ENCODE measurements around the gene TMEM44.
"Not testable (repeated sequence)": the region's sequence is repeated elsewhere in the genome, so short reads cannot be mapped to it uniquely, and the experiment has no call there.

Gene TMEM44

DNA sequence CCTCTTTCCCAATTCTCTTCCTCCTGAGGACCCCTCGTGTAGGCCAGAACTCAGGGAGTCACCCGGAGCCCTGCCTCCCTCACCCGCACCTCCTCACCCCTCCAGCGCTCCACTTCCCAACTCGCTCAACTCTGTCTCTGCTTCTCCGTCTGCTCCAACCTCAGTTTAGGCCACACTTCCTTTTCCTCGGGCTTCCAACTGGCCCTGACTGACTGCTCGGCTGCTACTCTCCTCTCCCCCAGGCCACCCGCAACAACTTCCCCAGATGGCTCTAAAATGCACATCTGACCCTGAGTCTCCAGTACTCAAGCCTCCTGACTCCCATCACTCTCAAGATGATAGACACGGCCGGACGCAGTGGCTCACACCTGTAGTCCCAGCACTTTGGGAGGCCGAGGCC lies 23.6 kb downstream of the TMEM44 start:
- no peak for DNase-seq (ENCODE audit: low read depth in 2 of 2)

DNA sequence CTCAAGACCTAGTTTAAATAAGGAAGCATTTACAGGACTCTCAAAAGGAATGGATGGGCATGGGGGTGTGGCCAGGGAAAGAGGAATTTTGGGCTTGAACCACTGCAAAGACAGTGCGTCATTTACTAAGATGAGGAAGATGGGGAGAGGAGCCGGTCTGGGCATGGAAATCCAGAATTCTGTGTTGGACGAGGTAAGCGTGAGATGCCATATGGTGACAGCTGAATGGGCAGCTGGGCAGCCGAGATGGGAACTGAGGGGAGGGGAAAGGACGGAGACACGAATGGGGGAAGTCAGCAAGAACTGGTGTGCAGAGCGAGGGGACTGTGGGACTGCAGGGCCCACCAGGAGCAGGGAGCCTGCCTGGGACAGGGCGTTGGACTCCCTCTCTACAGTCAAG lies 24.2 kb downstream of the TMEM44 start:
- no peak for DNase-seq (ENCODE audit: low read depth in 2 of 2)

DNA sequence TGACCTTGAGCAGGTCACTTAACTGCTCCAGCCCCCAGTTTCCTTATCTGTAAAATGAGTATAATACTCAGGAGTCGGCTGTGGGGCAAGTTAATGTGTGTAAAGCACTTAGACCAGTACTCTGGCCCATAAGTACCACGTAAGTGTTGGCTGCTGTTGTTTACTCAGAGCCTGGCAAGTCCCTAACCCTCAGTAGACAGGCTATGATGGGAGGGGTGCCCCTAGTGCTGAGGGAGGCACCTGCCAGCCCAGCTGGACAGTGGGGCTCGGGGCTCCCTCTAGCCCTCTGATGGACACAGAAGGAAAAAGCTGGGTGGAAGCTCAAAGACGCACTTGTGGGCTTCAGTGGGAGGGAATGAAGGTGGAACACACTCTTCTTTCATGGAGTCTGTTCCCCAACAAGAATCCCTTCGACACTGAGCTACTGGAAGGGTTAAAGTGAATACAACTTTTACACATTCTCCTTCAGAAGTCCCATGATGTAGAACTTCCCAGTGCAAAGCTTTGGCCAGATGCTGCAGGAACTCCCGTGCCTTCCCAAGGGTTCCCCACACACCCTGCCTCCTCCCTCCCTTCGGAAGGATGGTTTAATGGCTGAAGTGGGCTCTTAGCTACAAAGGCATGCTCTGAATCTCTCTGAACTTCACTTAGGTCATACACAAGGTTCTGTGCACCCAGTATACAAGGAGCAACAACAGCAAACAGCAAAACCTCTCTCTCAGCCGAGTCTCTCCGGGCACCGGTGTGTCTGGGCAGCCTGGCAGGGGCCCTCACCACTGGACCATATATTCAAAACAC lies 25.4 kb downstream of the TMEM44 start:
- DNase-seq (ENCODE audit: low read depth in 2 of 2): no peak

DNA sequence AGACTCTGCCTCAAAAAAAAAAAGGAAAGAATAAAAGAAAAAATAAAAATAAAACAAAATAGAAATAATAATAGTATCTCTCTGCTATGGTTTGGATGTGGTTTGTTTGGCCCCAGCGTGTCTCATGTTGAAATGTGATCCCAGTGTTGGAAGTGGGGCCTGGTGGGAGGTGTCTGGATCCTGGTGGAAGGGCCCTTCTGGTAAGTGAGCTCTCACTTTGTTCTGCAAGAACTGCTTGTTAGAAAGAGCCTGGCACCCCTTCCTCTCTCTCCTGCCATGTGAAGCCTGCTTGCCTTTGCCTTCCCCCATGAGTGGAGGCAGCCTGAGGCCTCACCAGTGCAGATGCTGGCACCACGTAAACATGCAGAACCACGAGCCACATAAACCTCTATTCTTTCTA lies 26.3 kb downstream of the TMEM44 start:
- no peak for DNase-seq (ENCODE audit: low read depth in 2 of 2)

DNA sequence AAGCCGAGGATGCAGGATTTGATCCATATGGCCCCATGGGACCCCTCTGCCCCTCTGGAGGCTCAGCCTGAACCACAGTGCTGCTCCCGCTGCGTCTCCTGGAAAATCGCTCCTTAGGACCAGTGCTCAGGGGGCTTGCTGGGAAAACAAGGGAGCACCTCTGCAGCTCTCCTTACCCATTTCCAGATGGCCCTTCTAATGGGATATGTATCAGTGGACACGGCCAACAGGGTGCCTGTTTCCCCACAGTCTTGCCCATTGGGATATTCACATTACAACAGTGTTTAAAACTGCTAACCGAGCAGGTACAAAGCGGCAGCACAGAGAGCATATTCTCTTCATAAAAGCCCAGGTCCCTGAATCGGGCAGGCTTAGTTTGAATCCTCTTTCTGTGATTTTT lies 27.1 kb downstream of the TMEM44 start:
- DNase-seq (ENCODE audit: low read depth in 2 of 2): no peak

DNA sequence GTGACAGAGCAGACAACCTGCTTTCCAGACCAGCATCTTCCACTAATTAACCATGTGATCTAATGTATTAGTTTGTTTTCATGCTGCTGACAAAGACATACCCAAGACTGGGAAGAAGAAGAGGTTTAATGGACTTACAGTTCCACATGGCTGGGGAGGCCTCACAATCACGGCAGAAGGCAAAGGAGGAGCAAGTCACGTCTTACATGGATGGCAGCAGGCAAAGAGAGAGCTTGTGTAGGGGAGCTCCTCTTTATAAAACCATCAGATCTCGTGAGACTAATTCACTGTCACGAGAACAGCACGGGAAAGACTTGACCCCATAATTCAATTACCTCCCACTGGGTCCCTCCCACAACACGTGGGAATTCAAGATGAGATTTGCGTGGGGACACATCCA lies 27.9 kb downstream of the TMEM44 start:
- DNase-seq (ENCODE audit: low read depth in 2 of 2): not testable (repeated sequence)

DNA sequence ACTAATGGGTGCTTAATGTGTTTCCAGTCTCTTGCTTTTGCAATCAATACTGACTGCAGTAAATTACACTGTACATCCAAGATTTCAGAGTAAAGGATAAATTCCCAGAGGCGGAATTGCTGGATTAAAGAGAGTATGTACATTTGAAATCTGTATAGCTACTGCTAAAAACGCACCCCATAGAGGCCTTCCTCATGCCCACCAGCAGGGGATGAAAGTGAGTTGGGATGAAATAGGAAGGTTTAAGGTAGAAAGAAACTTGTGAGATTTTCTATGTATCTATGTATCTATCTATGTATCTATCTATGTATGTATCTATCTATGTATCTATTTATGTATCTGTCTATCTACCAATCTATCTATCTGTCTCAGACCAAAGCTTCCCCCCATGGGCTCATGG lies 28.4 kb downstream of the TMEM44 start:
- no peak for DNase-seq (ENCODE audit: low read depth in 2 of 2)

DNA sequence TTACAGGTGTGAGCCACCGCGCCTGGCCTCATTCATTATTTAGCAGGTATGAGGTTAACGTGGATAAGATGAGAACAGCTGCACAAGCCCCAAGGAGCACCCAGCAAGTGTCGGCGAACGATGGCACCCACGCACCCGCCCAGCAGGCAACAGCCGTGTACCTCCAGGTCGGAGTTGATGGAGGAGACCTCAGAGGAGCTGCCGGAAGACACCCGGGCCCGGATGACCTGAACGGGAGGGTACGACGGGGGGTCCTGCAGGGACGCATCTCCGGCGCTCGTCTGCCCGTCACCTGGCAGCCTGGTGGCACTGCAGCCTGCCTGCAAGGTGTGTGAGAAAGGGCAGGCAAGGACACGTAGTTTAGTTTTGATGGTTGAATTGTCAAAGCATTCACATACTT lies 29.1 kb downstream of the TMEM44 start:
- no peak for DNase-seq (ENCODE audit: low read depth in 2 of 2)

DNA sequence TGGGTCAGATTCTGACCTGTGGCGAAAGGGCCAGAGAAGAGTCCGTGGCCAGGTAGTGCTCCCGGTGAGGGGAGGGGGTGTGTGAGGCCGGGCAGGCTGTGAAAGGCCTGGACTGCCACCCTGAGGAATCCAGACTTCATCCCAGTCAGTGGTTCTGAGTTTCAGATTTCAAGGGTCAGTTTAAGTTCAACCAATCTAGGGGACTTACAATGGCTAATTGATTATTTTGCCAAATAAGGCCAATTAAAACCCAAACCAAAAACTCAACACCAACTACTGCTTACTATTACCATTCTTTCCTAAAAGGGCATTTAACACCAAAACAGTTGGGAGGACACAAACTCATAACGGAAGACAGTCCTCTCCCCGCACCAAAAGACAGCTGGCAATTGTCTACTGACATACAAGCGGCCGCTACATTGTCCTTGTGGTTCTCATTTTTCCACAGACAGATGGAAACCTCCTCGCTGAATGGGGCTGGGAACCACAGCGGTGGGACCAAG lies 30.5 kb downstream of the TMEM44 start:
- DNase-seq (ENCODE audit: low read depth in 2 of 2): no peak

DNA sequence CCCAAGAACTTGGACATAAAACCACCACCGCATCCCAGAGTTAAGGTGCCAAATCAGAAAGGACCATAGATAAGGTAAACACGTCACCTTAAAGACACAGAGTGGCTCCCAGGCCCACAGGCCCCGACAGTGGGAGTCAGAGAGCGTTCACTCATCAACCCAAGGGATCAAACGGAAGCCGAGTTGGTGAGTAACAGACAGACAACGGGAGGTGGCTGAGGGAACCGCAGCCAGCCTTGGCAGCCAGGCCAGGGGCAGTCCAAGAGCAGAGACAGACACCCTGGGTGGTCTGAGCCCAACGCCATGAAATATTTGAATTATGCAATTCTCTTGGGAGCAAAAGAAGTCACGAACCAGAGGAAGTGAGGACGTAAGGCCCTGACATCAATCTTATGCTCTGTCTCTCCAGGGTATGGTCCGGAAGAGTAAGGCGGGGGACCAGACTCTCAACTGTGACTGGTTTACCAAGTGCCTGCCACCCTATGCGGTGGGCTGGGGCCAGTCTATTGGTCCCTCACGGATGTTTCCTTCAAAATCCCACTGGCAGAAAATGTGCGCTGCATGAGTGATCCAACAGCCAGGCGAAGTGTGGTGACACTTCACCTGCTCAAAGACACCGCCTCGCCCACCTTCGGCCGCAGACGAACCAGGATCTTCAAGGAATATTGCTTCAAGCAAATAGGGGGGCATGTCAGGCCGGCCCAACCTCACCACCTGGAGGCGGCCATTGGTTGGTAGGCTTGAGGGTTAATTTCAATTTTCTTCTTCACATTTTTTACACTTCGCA lies 34.3 kb downstream of the TMEM44 start:
- DNase-seq (ENCODE audit: low read depth in 2 of 2): no peak

DNA sequence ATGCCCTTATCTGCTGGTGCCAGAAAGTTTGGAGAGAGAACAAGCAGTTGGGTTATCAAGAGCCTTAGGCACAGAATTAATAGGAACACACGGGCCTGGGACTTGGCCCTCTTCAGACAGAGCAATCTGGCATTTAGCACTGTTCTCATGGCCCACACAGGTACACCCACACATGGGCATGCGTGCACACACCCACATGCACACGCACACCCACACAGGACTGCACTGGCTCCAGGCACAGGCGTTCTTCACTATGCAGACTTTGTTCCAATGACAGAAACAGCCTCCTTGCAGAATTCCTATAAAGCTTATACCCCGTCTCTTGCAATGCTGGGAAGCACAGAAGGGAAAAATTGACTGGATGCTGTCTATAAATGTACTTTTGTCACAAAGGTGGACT lies 36.3 kb downstream of the TMEM44 start:
- DNase-seq (ENCODE audit: low read depth in 2 of 2): no peak

DNA sequence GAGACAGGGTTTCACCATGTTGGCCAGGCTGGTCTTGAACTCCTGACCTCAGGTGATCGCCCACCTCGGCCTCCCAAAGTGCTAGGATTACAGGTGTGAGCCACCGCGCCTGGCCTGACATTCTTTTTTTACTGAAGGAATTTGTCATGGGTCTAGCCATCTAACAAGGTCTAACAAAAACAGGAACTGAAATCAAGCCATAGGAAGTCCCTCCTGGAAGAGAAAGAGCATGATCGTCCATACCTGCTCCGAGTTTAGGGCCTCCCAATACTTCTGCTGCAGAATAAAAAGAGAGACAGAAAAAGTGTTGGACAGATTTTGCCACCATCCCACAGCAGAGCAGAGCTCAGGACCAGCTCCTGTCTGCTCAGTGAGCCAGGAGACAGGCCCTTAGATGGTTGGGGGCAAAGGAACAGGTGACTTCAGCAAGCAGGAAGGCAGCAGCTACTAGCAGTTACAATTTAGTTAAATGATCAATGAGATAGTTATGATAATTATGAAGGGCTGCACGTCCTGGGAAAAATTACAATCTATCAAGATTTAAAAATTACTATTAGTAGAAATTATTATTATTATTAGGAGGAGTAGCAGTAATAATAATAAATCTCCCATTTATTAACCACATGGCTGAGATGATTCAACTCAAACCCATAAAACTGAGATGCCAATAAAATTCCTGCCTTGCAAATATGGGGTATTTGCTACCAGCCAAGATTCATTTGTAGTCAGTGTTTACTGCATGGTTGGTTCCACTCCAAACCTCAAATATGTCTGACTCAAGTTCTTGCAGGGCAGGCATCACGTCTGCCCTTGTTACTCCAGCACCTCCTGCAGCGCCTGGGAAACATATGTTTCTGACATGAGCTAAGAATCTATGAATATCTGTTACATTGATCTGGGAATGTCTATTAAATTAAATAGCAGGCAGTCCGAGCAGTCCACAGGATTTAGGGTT lies 40.1 kb downstream of the TMEM44 start:
- no peak for DNase-seq (ENCODE audit: low read depth in 2 of 2)

DNA sequence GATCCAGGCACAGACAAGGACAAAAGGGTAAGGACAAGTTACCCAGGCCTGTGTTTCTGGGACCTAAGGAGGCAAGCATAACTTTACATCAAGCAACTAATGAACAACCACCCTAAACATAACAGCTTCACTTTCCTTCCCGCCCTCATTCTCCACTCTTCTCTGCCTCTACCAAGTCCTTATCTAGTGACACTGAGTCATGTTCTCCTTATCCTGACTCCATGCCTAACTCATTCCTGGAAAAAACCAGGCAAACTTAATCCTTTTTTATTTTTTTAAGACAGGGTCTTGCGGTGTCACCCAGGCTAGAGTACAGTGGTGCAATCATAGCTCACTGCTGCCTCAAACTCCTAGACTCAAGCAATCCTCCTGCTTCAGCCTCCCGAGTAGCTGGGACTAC lies 44.5 kb downstream of the TMEM44 start:
- no peak for DNase-seq (ENCODE audit: low read depth in 2 of 2)

DNA sequence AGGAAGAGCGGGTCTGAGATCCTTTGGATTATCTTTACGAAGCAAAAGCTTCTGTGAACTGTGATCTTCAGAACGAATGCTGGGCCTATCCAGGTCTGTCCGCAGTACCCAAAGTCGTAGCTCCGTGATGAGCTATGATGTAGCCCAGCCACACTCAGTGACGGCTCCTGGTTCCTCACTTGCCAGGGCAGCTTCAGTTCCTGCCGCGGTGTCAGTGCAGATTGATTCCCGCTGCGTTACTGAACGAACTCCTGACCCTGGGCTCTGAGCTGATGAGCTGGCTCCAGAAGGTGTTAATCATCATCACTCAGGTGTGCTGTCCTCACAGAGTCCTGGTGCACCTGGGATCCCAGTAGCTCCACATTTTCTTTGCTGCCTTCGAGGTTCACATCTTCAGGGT lies 45.0 kb downstream of the TMEM44 start:
- no peak for DNase-seq (ENCODE audit: low read depth in 2 of 2)

DNA sequence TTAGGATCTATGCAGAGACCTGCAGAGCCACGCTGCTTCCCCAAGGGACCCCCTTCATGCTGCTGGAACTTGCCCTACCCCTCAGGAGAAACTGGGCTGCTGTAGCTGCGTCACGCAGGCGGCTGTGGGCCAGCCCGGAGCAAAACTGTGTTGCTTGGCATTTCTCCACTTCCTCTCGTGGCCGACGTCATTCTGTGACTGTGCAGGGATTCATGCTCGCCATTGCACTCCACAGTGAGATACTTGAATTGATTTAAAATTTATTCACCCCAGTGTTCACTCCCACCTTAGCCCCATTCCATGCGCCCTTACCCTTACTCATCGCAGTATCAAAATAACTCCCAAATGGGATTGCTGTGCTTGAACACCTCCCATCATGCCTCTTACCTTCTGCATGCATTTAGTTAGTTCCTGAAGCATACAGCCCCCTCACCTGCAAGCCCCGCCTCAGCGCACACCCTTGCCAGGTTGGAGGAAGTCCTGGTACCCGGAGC lies 45.7 kb downstream of the TMEM44 start:
- no peak for DNase-seq (ENCODE audit: low read depth in 2 of 2)

DNA sequence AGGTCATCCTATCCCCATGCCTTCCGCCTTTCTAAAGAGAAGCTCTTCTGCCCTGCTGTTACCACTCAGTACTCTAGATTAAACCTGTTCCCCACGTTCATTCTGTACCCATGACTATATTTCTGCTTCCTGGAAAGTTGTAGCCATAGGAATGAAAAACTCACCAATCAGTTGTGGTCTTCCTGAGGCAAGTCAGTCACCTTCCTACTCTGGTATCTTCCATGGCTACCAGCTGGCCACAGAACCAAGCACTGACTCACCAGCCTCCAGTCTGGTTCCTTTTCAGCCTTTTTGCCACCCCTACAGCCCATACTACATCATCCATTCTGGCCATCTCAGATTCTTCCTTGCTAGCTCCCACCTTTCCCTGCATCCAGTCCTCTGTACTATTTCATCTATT lies 46.4 kb downstream of the TMEM44 start:
- no peak for DNase-seq (ENCODE audit: low read depth in 2 of 2)

DNA sequence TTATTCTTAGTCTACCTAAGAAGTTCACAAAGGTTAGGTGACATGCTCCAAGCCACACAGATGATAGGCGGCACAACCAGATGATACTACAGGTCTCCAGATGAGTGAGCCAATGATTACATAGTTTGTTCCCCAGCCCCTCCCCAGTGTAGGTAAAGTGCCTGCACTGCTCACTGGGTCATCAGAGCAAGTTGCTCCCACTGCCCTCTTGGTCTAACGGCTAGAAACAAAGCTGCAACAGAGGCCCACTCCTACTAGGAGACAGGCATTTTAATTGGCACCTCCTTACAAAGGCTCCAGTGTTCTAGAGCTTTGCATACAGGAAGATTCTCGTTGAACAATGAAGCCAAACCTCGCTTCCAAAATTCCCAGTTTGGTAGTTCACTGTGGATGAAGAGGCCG lies 47.3 kb downstream of the TMEM44 start:
- no peak for DNase-seq (ENCODE audit: low read depth in 2 of 2)

DNA sequence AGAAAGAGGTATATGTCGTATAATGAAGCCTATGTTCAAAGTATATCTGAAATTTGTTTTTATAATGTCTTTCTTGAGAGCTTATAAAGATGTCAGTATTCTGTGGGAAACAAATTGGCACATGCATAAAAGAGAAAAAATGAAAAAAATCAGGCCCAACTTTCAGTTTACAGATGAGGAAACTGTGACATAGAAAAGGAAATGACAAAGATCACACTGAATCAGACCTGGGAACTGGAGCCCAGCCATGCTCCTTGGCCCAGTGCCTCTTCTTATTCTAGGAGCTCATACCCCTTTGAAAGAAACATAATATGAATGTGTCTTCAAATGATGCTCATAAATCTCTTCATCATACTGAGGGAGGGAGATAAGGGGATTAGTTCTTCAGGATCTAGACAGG lies 48.4 kb downstream of the TMEM44 start:
- no peak for DNase-seq (ENCODE audit: low read depth in 2 of 2)

DNA sequence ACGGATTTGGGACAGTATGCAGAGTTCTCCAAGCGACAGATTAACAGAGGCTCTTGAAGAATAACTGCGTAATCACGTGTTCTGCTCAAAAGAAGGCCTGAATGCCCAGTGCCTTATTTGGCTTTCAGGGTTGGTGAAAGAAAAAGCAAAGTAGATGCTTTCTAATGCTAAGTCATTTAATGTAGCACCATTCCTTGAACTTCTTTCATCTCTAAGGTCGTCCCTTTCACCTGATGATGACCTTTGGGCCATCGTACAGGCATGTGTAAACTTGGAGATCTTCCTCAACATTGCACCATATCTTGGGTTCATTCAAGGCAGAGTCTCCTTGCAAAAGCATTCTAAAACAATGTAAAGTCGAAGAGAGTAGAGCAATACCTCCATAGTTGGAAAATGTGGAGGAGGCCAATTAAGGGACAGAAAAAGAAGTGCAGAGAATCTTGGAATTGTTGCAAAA lies 48.9 kb downstream of the TMEM44 start:
- no peak for DNase-seq (ENCODE audit: low read depth in 2 of 2)

DNA sequence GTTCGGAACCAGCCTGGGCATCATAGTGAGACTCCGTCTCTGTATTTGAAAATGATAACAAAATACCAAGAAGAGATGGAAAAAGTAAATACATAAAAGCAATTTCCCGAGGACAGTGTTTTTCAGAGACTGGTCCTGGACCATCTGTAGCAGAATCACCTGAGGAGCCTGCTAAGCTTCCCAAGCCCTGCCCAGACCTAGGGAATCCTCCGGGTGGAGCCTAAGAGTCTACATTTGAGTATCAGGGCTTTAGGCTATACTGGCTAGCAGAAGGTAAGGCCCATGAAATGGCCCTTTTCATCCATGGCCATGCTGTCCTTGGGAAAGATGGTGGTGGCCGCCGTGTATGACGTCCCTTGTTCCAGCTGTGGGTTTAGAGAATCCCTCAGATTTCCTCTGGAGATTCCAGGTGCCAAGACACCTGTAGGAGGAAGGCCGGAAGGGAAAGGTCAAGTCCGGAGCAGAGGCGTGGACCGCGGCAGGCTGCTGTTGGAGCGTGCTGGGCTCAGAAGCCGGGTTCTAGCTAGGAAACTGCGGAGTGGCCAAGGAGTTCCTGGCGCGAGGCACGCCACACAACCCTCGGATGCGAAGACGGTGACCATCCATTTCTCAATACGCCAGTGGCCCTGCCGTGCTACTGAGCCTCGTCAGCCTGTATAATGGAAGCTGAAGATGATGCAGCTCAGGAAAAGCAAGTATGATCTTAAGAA lies 50.9 kb downstream of the TMEM44 start:
- DNase-seq (ENCODE audit: low read depth in 2 of 2): no peak

DNA sequence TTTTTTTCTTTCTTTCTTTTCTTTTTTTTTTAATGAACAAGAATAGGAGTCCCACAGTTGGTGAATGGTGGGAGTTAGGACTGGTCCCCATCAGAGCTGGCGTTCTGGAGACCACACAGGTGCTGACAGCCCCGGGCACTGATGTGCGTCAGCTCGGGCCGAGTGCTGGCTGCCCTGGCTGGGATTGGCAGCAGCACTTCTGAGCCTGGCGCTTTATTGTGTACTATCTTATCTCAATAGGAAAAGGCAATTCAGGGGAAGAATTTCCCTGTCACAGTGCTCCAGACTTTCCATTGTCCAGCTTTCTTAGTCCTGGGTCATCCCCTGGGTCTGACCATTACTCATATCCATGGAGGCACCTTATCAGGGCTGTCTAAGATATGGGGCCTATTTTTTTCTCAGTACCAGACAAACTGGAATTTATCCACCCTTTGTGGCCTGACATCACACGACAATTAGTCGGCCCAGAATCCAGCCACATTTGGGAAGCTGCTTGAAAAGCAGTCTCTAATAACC lies 54.1 kb downstream of the TMEM44 start:
- no peak for DNase-seq (ENCODE audit: low read depth in 2 of 2)
